Body of pancreas (tissue), 4 donors: Measurements from ENCODE around the gene LHFPL3. TPM values are rescaled to one million over a fixed set of nuclear protein-coding genes. Genes with fewer than 3 reads are reported as not detected.

ENCODE experiments used
- ATAC-seq: fragments of 150-250 bp; one replicate; pipeline ENCODE4 v1.9.1; 2016
- DNase-seq, 4 donors: peaks; one replicate each; pipeline ENCODE4 v3.0.0-alpha.2; 2019
- H3K27ac ChIP-seq, 4 donors: fragments of 200-600 bp; sonication (generic); 1 replicate in 3 of 4; 2 replicates in 1 of 4; pipeline versions ENCODE4 v1.5.1 to v1.6.1; 2016 to 2019; ENCODE audit warnings: mild to moderate bottlenecking in 1 of 4, mixed read lengths in 1 of 4, moderate library complexity in 1 of 4
- H3K27me3 ChIP-seq, 2 donors: fragments of 200-600 bp; sonication (generic); one replicate each; pipeline ENCODE4 v1.6.0; 2016; ENCODE audit warnings: mild to moderate bottlenecking in 1 of 2
- H3K36me3 ChIP-seq, 2 donors: fragments of 200-600 bp; sonication (generic); replicated peaks in 1 of 2; 2 replicates each; pipeline ENCODE4 v1.5.1; 2016; ENCODE audit warnings: low read depth in 2 of 2; ENCODE audit not compliant: insufficient read depth in 1 of 2
- H3K4me1 ChIP-seq: fragments of 200-600 bp; sonication (generic); one replicate; pipeline ENCODE4 v1.6.0; 2016
- H3K4me3 ChIP-seq, 2 donors: fragments of 200-600 bp; sonication (generic); 1 replicate in 1 of 2; 2 replicates in 1 of 2; pipeline ENCODE4 v1.5.1; 2016 to 2019
- H3K9me3 ChIP-seq, 3 donors: fragments of 200-600 bp; sonication (generic); 1 replicate in 2 of 3; 2 replicates in 1 of 3; pipeline ENCODE4 v1.5.1; 2016
- POLR2A ChIP-seq, 3 donors: fragments of 450-650 bp; IDR thresholded peaks; one replicate each; pipeline ENCODE4 v1.6.1; 2016; ENCODE audit warnings: antibody characterized with exemption in 3 of 3, mild to moderate bottlenecking in 2 of 3
- WGBS, 2 donors: methylation state at CpG; one replicate each; pipeline ENCODE4 v1.1.5; 2017; 5-methylcytosine and 5-hydroxymethylcytosine counted together
- intact Hi-C: fragments of 100-400 bp; cut with DNase I; formaldehyde crosslinking; loops from one replicate; pipeline ENCODE4 v1.15.1; 2023
- total RNA-seq, 2 donors: library from RNA; depleted of rRNA; stranded (reverse); fragments of >200 nt; gene quantifications; one replicate each; pipeline ENCODE4 v1.1.0, GENCODE V29; 2016
- TF ChIP-seq, protein P1 (sequence below), 7 experiments: fragments of 450-650 bp in 4 of 7; fragments of 200-600 bp in 3 of 7; sonication (generic) in 3 of 7; IDR thresholded peaks; one replicate each; pipeline ENCODE4 v1.5.1; 2016 to 2019; ENCODE audit warnings: antibody characterized with exemption in 7 of 7

LHFPL3 gene
- total RNA-seq, 2 donors from 2014 or later: not detected

DNA sequence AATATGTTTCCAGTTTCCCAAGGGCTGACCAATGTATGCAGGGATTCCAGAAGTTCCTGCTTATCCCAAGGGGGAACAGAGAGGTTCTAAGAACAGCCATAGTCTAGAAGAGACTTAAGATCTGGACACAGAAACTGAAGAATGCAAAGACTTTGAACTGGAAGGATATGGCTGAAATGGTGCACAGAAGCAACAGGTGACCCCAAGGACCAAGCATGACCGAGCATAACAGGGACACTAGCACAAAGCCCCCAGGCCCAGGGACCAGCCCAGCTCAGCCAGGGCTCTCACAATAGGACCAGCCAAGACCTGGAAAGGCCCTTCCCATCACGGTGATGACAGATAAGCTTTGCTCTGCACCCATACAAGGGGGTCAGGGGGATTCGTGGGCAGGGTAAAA is 472.6 kb downstream of the LHFPL3 start:
- intact Hi-C loops: no loop called here
- Histone ChIP-seq H3K27ac (no peak overlapping the region), H3K27me3 (no peaks in the 10 kb centered on the region), H3K4me3 (no peak overlapping the region), H3K36me3 (no peaks in the 10 kb centered on the region), H3K9me3 (no peaks in the 10 kb centered on the region), H3K4me1 (no peaks in the 10 kb centered on the region)
- DNase-seq (no peak), ATAC-seq (no peak)
- no peak for TF ChIP-seq POLR2A (IDR thresholded peaks at IDR 0.05)
- TF ChIP-seq, protein P1, sequence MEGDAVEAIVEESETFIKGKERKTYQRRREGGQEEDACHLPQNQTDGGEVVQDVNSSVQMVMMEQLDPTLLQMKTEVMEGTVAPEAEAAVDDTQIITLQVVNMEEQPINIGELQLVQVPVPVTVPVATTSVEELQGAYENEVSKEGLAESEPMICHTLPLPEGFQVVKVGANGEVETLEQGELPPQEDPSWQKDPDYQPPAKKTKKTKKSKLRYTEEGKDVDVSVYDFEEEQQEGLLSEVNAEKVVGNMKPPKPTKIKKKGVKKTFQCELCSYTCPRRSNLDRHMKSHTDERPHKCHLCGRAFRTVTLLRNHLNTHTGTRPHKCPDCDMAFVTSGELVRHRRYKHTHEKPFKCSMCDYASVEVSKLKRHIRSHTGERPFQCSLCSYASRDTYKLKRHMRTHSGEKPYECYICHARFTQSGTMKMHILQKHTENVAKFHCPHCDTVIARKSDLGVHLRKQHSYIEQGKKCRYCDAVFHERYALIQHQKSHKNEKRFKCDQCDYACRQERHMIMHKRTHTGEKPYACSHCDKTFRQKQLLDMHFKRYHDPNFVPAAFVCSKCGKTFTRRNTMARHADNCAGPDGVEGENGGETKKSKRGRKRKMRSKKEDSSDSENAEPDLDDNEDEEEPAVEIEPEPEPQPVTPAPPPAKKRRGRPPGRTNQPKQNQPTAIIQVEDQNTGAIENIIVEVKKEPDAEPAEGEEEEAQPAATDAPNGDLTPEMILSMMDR (IDR thresholded peaks at IDR 0.05): no peak
- WGBS, 2 donors: 61 to 78% methylated on average over 3 of the region's 3 CpGs

- intact Hi-C loops: no loop called here
- ATAC-seq (no peak), DNase-seq (no peak)
- no peaks in the 10 kb centered on the region for H3K9me3 ChIP-seq
- no peak overlapping the region for H3K4me3 ChIP-seq
- H3K27ac ChIP-seq: no peak overlapping the region
- no peaks in the 10 kb centered on the region for H3K4me1 ChIP-seq
- TF ChIP-seq, protein P1 (IDR thresholded peaks at IDR 0.05): no peak
- no peaks in the 10 kb centered on the region for H3K27me3 ChIP-seq
- 72 to 81% methylated on average over 4 of the region's 4 CpGs for WGBS, 2 donors
- H3K36me3 ChIP-seq: no peaks in the 10 kb centered on the region
Measured at GRCh38 chr7:104803931-104804330, 475.5 kb downstream of the LHFPL3 start.

- DNase-seq: no peak
- Histone ChIP-seq H3K27ac (no peak overlapping the region), H3K36me3 (no peaks in the 10 kb centered on the region), H3K4me3 (no peak overlapping the region), H3K27me3 (no peaks in the 10 kb centered on the region), H3K4me1 (no peaks in the 10 kb centered on the region), H3K9me3 (no peaks in the 10 kb centered on the region)
- no peak for ATAC-seq
- TF ChIP-seq, protein P1 (IDR thresholded peaks at IDR 0.05): no peak
- no peak for TF ChIP-seq POLR2A (IDR thresholded peaks at IDR 0.05)
- WGBS, 2 donors: 58 to 62% methylated on average over 2 of the region's 2 CpGs
- intact Hi-C loops: no loop called here
Measured at GRCh38 chr7:104804696-104805095, 476.3 kb downstream of the LHFPL3 start.

DNA sequence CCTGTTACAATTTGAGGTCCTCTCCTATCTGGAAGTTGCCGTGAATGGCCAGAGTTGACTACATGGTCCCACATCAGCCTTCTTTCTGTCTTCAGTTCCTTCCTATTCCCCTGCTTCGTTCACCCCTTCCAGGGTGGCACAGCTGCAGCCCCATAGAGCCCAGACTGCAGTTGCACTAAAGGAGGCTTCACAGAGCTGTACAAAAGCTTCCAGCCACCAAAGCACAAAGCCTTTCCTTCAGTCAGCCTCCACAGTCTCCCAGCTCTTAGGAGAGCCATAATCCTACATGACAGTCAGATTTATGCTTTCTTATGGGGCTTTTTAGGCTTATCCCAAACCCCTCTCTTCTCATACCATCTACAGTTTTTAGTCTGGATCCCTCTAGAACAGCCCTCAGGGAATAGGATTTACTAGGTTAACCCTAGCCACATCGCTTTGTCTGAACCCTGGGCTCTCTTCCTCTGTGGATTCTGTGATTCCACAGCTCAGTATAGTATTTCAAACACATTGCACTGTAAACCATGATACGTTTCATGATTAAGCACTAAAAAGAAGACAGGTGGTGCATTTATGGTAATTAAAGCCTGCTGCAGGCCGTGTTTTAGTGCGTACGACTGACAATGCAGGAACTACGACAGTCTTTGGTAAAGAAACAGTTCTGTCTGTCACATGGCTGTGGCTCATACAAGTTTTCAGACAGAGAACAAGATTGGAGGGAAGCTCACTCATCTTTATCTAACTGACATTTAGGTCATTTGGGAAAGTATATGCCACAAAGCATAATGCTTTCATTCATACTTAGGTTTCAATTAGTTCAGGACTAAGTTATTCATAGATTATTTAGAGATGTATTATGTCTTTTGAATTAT is 477.3 kb downstream of the LHFPL3 start:
- H3K27ac ChIP-seq: no peak overlapping the region
- ATAC-seq: no peak
- no peak overlapping the region for H3K4me3 ChIP-seq
- intact Hi-C loops: no loop called here
- no peaks in the 10 kb centered on the region for H3K36me3 ChIP-seq
- WGBS, 2 donors: 70 to 78% methylated on average over 8 of the region's 8 CpGs
- no peak for DNase-seq
- TF ChIP-seq POLR2A (IDR thresholded peaks at IDR 0.05): no peak
- TF ChIP-seq, protein P1 (IDR thresholded peaks at IDR 0.05): no peak
- H3K4me1 ChIP-seq: no peaks in the 10 kb centered on the region
- no peaks in the 10 kb centered on the region for H3K9me3 ChIP-seq
- H3K27me3 ChIP-seq: no peaks in the 10 kb centered on the region

- TF ChIP-seq, protein P1 (IDR thresholded peaks at IDR 0.05): no peak
- TF ChIP-seq POLR2A (IDR thresholded peaks at IDR 0.05): no peak
- intact Hi-C loops: no loop called here
- H3K4me1 ChIP-seq: no peaks in the 10 kb centered on the region
- no peaks in the 10 kb centered on the region for H3K36me3 ChIP-seq
- H3K27ac ChIP-seq: no peak overlapping the region
- ATAC-seq (no peak), DNase-seq (no peak)
- H3K9me3 ChIP-seq: no peaks in the 10 kb centered on the region
- 42 to 59% methylated on average over 6 of the region's 6 CpGs for WGBS, 2 donors
- H3K4me3 ChIP-seq: no peak overlapping the region
- no peaks in the 10 kb centered on the region for H3K27me3 ChIP-seq
Measured at GRCh38 chr7:104807671-104808070, 479.3 kb downstream of the LHFPL3 start.
